ENCODE measurements around the gene LRRC72. TPM values are rescaled to one million over a fixed set of nuclear protein-coding genes. Genes with fewer than 3 reads are reported as not detected.
A peak's percentile ranks its signal among the peaks of the same experiment; 100 is the strongest.
"Not testable (repeated sequence)": the region's sequence is repeated elsewhere in the genome, so short reads cannot be mapped to it uniquely, and the experiment has no call there.

The LRRC72 gene
- polyA plus RNA-seq, 10 donors, result not detected

GRCh38 chr7:16579216-16579615 is 52.6 kb downstream of the LRRC72 start:
- DNase-seq, result no peak

- DNase-seq, result no peak
These were observed 54.7 kb downstream of the LRRC72 start for GRCh38 chr7:16581286-16581685.

DNA sequence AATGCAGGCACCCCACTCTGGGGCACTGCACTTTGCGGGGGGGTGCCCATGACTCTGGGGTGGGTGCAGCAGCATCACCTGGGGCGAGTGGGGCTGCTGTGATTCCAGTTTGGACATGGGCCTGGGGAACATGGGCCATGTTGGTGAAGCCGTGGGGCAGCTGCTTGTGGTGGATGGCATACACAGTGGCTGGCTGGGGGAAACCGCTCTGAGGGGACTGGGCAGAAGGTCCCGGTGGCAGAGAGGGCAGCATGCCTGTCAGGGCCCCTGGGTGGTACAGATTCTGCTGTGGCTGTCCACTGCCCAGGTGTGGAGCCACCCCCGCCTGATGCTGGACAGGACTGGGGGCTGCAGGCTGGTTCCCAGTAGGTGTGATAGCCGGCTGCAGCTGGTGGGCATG is 57.2 kb downstream of the LRRC72 start:
- DNase-seq, result no peak

DNA sequence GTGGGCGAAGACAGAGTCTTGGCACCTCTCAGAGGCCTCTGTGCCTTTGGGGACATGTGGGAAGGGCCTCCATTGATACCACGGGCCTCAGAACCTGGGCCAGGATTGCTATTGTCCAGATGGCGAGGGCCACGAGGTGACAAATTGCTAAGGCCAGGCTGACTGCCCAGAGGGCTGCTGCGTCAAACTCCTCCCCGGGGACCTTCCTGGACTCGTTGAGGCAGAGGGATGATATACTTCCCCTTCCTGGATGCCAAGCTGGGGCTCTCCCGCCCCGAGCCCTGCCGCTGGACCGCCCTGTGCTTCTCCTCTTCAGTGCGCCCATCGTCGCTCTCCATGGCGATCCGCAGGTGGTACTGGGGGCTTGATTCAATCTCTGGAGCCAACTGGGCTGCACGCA is 58.9 kb downstream of the LRRC72 start:
- DNase-seq, result no peak

DNA sequence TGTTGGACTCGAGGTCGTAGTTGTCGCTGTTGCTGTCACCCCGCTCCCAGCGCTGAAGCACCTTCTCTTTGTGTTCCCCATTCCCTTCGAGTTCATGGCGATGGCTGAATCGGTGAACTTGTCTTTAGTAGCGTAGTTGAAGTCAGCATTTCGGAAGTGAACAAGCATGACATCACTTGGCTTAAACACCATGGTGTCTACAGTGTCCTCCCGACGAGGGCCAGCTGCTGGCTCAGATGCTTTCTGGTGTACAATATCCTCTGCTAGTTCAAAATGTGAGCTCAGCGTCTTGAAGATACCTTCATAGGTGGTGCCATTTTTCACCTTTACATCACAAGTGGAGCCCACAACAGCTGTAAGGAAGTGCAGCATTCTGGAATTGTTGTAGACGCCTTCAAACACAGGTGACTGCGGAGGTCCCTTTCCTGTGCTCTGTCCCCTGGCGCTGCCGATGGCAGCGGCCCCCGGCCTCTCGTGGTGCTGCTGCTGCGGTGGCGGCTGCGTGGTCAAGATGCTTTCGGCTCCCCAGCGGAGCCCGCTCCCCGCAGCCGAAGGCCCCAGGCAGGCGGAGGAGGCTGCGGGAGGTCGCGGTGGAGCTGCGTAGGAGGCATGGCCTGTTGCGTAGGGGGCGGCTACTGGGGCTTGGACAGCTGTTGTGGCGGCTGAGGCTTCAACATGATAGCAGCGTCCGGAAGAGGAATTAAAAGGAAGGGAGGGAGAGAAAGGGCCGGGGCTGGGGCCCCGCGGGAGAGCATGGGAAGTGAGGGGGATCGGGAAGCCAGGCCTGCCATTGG is 59.7 kb downstream of the LRRC72 start:
- peak in 1 of 3 donors; percentile 35 for DNase-seq

DNA sequence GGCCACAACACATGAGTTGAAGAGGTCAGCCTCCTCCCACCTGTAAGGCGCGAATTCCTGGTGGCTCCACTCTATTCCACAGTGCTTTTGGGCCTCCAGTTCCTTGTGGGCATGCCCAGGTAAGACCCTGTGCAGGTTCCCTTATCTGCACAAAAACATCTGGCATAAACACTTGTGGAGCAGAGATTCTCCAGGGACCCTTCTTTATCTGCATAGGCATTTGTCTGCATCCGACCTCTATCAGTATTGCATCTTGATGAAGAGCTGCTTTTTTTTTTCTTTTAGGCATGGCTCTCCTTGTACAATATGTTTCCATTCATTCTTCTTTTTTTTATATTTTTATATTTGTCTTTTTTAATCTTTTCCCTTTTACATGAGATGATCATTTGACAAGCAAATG is 60.5 kb downstream of the LRRC72 start:
- no peak for DNase-seq

DNA sequence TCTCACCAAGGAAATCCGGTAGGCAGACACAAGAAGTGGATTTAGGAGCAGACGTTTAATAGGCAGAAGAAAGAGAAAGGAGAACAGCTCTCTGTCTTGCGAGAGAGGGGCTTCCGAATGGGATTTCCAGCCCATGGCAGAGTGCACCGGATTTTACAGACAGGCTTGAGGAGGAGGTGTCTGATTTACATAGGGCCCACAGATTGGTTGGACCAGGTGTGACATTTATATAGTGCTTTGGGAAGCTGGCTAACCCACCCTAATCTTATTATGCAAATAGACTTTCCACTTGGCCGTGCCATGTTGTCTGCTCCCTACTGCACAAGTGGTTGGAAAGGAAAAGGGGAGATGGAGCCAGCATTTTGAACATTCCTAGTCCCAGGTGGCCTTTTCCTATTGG is 61.2 kb downstream of the LRRC72 start:
- DNase-seq, result peak in 2 of 3 donors; percentile 36 to 56

DNA sequence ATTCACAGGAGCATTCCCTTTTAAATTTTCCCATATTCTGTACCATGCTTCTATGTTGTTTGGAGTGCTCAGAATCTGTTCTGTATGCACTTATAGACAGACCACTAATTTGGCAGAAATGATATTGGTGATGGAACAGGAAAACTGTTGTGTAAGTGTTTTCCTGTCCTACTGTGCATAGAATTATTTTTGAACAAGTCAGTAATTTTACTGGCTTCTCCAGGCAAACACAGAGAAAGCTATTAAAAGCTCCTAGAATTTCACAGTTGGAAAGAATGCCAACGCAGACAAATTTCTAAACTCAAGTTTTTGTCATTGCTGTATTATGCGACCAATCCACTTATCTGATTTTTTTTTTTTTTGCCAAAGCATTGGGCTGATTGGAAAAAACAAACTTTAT is 63.3 kb downstream of the LRRC72 start:
- no peak for DNase-seq

- DNase-seq, result no peak
These were observed 63.8 kb downstream of the LRRC72 start for GRCh38 chr7:16590424-16590823.

DNA sequence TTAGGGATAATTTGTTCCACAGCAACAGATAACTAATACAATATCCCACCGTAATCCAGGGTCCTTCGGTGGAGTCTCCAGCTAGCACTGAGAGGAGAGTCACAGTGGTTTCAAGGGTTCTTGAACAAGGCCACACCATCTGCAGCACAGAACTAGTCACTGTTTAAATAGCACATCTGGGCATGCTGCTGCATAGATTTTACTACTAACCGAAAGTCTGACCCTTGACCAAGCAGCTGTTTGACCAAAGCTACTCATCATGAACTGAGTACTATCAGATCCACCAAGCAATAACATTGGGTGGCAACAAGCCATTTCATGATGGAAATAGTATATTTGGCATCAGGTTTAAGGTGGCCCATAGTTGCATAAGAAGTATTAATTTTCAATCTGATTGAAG is 65.8 kb downstream of the LRRC72 start:
- DNase-seq, result no peak

DNA sequence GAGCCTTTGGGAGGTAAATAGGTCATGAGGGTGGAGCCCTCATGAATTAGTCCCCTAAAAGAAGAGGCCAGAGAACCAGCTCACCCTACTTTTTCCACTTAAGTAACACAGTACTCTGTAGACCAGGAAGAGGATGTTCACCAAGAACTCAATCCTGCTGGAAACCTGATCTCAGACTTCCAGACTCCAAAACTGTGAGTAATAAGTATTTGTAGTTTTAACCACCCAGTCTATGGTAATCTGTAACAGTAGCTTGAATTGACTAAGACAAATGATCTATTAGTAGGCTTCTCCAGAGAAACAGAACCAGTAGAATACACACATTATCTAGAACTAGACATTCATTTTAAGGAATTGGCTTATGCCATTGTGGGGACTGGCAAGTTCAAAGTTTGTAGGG is 67.4 kb downstream of the LRRC72 start:
- DNase-seq, result peak in 1 of 3 donors; percentile 20

- no peak for DNase-seq
These were observed 68.1 kb downstream of the LRRC72 start for GRCh38 chr7:16594676-16595075.

GRCh38 chr7:16595596-16595995 is 69.0 kb downstream of the LRRC72 start:
- not testable (repeated sequence) for DNase-seq

GRCh38 chr7:16598015-16598414 is 71.4 kb downstream of the LRRC72 start:
- no peak for DNase-seq

- DNase-seq, result no peak
These were observed 73.2 kb downstream of the LRRC72 start for GRCh38 chr7:16599860-16600259.

DNA sequence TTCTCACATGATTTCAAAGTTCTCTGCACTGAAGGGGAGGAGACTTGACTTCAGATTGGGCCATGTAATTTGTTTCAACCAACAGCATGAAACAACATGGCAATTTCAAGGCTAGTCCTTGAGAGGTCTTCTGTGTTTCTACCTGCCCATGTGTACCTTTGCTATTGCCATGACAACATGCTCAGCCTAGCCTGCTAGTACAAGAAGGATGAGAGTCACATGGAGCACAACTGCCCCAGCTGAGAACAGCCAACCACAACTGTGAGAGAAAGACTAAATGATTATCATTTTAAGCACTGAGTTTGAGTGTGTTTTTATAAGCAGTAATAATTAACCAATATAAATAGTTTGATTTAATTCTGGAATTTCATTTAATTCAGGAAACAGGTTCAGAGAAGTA is 77.0 kb downstream of the LRRC72 start:
- no peak for DNase-seq

GRCh38 chr7:16604054-16604453 is 77.4 kb downstream of the LRRC72 start:
- DNase-seq, result no peak

DNA sequence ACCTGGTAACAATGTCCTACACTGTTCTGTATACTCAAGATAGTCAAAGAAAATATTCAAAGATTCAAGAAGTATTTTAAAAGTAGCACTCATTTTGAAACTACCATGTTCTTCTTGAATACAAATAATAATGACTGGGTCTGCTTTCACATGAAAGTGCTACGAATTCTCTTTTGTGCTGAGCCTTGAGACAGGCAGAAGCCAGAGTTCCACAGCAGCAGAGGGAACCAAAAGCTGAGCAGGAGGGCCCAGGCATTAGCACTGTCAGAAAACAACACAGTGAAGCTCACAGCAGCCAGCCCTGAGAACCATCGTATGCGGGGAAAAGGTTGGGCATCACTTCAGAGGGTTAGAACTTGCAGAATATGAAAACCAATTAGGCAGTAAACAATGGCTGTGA is 80.1 kb downstream of the LRRC72 start:
- no peak for DNase-seq

DNA sequence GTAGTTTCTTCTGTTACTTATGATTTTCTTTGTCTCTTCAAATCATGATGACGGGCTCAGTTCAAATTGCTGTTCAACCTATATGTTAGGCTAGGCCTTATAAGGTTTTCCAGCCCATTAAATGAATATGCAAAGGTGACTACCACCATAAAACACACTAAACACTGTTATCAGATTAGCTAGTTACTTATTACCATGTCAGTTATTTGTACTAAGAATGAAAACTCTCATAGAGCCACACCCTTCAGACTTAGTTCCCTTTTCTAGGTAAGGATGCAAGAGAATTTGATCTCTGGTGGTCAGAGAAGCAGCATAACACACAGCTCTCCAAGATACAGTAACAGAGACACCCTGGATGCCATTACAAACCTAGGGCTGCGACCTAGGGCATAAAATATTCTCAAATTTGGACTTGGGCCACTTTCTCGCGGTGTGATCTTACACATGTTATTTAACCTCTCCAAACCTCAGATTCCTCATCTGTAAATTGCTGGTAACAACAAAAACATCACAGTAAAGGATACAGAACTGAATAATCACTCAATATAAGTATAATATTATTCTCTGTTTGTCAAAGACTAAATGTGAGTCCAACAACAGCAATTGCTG is 83.3 kb downstream of the LRRC72 start:
- DNase-seq, result no peak

DNA sequence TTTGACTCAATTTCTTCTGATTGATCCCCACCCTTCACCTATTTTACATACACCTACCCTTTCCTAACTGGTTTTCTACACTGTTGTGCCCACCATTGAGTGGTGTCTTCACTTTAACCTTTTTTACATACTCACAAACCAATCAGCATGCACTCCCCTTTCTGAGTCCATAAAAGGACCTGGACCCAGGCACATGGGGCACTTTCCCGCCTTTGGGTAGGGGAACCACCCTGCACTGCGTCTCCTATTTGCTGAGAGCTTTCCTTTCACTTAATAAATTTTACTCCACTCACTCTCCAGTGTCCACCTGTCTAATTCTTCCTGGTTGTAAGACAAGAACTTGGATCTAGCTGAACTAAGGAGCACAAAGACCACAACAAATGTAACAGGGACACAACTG is 85.1 kb downstream of the LRRC72 start:
- no peak for DNase-seq

DNA sequence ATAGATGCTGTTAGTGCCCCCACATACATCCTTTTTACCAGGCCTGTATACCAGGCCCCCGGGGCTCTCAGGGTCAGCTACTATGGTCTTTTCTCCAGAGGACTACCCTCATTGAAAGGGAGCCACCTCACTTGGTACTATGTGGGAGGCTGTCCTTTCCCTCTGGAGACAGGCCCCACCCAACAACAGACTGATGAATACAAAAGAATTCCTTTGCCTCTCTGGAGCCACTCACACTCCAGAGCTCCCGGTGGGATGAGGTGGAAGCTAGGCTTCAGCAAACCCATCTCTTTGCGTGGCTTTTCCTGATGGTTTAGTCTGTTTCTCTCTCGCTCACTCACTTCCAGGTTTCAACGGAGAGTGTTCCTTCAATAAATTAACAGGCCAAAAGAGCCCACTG is 88.6 kb downstream of the LRRC72 start:
- DNase-seq, result no peak

- no peak for DNase-seq
These were observed 89.5 kb downstream of the LRRC72 start for GRCh38 chr7:16616122-16616521.

DNA sequence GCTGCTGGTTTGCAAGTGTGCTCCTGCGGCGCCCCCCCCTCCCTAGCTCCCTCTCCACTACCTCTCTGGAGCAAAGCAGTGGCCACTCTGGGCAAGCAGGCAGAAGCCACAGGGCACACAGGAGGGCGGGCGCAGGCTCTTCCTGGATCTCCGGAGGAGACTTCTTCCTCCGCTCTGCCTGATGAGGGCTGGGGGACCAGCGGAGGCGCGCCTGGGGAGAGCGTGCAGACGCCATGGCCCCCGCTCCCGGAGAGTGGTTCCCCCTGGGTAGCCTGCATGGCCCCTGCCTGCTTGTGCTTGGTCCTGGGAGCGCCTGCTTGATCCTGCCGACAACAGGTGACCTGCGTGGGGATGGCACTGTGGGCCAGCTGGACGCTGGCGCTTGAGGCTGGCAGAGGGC is 89.9 kb downstream of the LRRC72 start:
- DNase-seq, result no peak

DNA sequence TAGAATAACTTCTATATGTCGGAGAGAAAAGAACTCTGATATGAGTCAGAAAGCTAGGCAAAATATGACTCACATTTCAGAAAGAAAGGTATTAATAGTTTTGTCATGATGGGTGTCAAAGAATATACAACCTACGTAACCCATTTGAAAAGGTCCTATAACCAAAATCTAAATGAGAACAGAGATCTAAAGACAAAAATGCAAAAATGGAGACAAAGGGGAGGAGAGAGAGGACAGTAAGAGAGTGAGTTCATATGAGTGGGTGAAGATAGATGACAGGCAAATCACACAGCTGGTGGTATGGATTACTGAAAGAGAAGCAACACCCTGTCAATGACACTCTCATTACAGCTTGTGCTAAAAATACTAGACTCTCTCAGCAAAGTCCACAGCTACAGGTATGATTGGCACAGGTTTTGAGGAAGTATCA is 93.4 kb downstream of the LRRC72 start:
- peak in 2 of 3 donors; percentile 5 to 41 for DNase-seq
